PC-3 (cell line): ENCODE results near the gene ZP3.

ENCODE experiments used
- EZH2phosphoT487 ChIP-seq: fragments of 300-600 bp; sonication (generic); IDR thresholded peaks from 2 replicates; pipeline ENCODE4 v1.6.1; 2018; ENCODE audit warnings: mild to moderate bottlenecking, antibody characterized with exemption, low read length, borderline replicate concordance
- TF ChIP-seq, protein P1 (sequence below): fragments of 300-600 bp; sonication (generic); conservative IDR thresholded peaks from 2 replicates; pipeline ENCODE4 v1.5.1; 2017; ENCODE audit warnings: antibody characterized with exemption, low read depth, mild to moderate bottlenecking, low read length

DNA sequence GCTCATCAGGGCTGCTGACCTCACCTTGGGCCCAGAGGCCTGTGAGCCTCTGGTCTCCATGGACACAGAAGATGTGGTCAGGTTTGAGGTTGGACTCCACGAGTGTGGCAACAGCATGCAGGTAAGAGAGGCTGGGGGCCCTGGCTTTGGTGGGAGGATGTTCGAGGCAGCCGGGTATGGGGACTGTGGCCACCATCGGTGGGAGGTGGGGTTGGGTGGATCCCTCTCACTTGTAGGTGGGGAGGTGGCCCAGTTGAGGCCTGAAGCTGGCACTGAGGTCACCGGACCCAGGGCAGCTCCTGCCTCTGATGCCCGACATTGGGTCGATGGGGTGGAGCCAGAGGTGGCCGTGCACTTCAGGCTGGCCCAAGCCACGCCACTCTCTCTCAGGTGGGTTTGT is 406 bp downstream of the ZP3 start:
- TF ChIP-seq, protein P1, sequence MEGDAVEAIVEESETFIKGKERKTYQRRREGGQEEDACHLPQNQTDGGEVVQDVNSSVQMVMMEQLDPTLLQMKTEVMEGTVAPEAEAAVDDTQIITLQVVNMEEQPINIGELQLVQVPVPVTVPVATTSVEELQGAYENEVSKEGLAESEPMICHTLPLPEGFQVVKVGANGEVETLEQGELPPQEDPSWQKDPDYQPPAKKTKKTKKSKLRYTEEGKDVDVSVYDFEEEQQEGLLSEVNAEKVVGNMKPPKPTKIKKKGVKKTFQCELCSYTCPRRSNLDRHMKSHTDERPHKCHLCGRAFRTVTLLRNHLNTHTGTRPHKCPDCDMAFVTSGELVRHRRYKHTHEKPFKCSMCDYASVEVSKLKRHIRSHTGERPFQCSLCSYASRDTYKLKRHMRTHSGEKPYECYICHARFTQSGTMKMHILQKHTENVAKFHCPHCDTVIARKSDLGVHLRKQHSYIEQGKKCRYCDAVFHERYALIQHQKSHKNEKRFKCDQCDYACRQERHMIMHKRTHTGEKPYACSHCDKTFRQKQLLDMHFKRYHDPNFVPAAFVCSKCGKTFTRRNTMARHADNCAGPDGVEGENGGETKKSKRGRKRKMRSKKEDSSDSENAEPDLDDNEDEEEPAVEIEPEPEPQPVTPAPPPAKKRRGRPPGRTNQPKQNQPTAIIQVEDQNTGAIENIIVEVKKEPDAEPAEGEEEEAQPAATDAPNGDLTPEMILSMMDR = no peak
- no peak for TF ChIP-seq EZH2phosphoT487
